GM21515 (cell line): Measurements from ENCODE around the gene XPO4.
"Not testable (repeated sequence)": the region's sequence is repeated elsewhere in the genome, so short reads cannot be mapped to it uniquely, and the experiment has no call there.

ENCODE experiments used
- ATAC-seq: cut with Tn5 transposase; IDR thresholded peaks from one replicate; pipeline ENCODE4 v1.9.1; 2021; ENCODE audit not compliant: unreplicated experiment

The XPO4 gene

DNA sequence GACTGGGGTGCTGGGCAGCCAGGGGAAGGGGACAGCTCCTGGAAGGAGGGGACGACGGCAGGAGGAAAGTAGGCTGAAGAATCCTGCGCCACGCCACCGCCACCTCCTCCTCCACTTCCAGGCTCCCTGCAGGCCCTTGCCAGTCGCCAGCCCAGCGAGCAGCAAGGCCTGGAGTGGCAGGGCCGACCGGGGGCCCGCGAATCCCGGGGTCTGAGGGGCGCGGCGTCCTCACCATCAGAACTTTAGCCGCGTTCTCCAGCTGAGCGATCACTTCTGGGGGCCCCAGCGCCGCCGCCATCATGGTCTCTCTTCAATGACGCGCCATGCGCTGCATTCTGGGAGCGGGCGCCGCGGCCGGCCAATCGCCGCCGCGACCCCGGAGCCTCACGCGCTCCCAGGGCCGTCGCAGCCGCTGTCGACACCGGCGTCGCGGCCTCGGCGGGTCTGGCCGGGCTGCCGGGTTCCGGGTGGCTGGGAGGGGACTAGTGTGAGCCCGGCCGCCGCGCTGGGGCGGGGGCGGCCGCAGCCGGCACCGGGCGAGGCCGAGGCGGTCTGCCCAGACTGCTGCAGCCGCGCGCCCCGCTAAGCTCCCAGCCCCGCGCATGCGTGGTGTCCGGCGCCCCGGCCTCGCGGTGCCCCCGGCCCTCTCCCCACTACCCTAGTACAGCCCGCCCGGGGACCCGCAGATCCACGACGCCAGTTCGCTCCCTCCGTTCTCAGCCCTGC, at the start of gene XPO4:
Gene XPO4, minus strand, starts transcription at position 309 of the 726 bp plus-strand sequence. Its CDS starts 8 bp downstream, at position 301.
- ATAC-seq: peak; percentile 95

DNA sequence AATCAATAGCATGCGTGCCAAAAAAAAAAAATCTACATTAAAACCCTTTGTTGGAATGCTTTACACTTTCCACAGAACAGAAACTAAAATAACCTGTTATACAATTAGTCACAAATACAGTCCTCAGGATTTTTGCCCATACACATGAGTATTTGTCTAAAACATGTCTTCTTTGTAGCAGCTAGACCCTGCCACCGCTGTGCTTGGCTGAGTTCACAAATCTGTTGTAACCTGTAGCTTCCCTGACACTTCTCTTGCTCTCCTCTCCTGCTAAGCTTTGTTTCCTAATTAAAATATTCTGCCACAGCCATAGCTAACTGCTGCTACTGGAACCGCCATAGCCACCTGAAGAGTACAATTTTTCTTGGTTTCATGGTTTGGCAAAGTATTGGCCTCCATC, 45.5 kb upstream of the XPO4 start:
- ATAC-seq: not testable (repeated sequence)

- no peak for ATAC-seq
These were observed 43.4 kb upstream of the XPO4 start for GRCh38 chr13:20945952-20946383.

- no peak for ATAC-seq
These were observed 40.5 kb upstream of the XPO4 start for GRCh38 chr13:20942938-20943559.

DNA sequence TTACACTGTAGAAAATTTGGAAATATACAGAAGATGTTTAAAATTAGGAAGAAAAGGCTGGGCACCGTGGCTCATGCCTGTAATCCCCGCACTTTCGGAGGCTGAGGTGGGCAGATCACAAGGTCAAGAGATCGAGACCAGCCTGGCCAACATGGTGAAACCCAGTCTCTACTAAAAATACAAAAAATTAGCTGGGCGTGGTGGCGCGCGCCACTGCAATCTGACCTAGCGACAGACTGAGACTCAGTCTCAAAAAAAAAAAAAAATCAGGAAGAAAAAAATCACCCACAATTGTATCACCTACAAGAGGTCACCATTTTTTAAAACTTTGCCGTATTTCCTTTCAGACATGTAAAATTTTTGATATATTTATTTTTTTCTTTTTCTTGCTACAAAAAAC, 38.0 kb upstream of the XPO4 start:
- not testable (repeated sequence) for ATAC-seq

- ATAC-seq: no peak
These were observed 37.5 kb upstream of the XPO4 start for GRCh38 chr13:20940083-20940482.

GRCh38 chr13:20939662-20940061, 37.1 kb upstream of the XPO4 start:
- ATAC-seq: no peak

- no peak for ATAC-seq
These were observed 35.8 kb upstream of the XPO4 start for GRCh38 chr13:20938302-20938701.

GRCh38 chr13:20927596-20928257, 25.2 kb upstream of the XPO4 start:
- no peak for ATAC-seq

DNA sequence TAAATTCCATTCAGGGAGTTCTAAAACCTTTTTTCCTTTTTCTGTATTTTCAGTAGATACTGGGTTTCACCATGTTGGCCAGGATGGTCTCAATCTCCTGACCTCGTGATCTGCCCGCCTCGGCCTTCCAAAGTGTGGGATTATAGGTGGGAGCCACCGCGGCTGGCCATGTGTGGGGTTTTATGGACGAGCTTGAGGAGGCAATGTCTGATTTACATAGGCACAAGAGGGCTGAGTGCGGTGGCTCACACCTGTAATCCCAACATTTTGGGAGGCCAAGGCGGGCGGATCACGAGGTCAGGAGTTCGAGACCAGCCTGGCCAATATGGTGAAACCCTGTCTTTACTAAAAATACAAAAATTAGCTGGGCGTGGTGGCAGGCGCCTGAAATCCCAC, 22.8 kb upstream of the XPO4 start:
- not testable (repeated sequence) for ATAC-seq

DNA sequence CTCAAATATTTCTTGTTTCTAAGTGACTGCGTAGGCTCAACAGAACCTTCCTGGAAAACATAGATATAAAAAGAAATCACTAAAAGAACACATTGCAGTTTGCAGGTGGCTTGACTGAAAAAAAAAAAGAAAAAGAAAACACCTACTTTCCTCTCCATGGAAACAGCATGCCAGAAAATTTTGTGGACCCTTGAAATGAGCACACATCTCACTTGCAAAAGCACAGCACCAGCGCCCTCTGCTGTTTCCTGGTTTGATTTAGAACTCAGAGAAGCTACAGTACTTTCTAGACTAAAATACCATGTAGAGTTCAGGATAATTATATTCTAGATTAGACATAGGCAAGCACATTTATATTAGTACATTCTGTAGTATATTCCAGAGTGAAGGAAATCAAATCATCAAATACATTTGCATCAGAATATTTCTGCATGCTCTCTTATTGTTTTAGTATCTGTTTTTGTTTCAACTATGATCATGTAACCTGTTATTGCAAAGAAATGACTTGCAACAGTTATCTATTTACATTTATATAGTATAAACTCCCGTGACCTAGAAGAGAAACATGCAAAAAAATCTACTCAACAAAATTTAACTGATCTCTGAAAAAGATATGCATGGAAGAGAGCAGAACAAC, 22.3 kb upstream of the XPO4 start:
- no peak for ATAC-seq

DNA sequence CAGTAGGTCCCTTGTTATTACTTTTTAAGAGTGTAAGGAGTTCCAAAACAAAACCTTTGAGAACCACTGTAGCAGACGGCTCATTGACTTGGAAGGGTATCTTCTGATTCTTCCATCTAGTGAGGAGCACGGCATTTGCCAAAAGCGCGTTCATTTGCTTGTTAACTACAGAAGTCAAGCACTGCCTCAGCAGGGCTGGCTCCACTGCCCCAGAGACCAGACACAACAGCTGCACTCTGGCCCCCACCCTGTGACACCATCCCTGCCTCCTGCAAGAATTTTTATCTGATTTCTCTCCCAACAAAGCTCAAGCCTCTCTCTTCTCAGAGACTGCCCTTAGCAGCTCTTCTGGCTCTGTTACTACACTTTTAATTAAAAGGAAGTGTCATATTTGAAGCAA, 20.7 kb upstream of the XPO4 start:
- ATAC-seq: no peak

GRCh38 chr13:20921572-20921971, 19.0 kb upstream of the XPO4 start:
- no peak for ATAC-seq

- not testable (repeated sequence) for ATAC-seq
These were observed 13.1 kb upstream of the XPO4 start for GRCh38 chr13:20915676-20916075.

DNA sequence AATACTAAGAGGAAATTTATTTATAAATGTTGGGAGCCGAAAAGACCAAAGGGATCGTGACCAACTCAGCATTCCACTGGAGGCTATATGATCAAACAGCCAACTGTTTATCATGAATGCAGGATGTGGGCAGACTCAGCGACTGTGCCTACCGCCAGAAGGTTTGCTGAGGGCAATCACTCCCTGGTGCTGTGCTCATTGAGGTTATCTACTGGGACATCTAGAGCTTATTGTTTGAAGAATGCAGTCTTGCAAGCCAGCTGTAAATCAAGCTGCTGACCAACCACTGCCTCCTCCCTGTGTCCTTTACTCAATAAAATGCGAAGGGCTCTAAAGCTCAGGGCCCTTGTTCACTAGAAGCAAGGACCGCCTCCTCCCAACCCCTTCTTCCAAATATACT, 8.5 kb upstream of the XPO4 start:
- ATAC-seq: no peak

DNA sequence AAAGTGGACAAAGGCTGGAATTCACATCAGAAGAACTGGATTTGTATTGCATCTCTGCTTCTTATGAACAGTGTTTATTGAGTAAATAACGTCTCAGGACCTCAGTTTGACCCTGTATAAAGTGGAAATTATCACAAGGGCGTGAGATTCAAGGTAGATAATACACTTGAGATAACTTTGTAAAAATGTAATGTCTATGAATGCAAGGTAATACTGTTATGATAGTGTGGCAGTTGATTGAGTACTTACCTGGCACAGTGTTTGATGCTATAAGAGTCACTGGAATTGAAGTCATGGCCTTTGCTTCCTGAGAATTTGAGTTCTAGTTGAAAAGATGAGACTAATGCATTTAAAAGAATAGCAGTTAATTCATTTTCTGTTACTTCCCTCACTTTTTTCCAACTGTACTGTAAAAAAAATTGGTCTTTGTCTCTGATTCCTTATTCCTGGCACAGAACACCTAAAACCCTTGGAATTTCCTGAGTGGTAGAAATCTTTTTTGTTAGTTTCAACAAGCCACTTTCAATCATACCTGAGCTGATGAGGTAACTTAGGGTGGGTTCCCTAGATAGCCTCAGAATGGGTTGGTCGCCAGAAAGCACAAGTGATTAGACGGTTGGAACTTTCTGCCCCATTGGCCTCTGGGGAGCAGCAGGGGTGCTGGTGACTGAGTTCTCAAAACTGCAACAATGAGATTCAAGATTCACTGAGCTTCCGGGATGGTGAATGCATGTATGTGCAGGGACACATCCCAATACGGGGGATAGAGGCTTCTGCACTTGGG, 6.4 kb upstream of the XPO4 start:
- ATAC-seq: no peak

DNA sequence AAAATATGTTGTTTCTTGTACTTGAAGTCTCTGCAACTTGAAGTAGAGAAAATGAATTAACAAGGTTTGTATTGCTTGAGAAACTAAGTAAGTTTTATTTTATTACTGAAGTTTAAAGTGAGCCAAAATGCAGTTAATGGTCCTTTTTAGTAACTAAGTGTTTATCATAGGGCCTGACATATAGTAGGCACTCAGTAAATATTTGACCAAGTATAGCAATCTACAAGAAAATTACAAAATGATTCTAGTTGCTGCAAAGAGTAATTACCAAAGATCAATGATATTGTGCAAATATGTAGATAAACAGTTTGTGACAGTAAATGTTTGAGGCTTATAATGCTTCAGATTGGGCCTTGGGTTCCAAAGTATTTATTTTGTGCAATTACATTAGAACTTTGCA, 2.4 kb upstream of the XPO4 start:
- no peak for ATAC-seq

DNA sequence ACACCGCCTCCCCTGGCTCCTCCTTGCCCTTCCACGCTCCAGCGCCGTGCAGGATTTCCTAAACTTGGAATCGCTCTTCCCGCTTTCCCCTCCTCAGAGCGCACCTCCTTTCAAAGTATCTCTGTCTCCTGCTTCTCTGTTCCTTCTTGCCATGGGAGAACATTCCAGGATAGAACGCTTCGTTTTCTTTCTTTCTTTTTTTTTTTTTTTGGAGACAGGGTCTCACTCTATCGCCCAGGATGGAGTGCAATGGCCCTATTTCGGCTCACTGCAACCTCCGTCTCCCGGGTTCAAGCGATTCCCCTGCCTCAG, 574 bp upstream of the XPO4 start:
- no peak for ATAC-seq

GRCh38 chr13:20901668-20902437, 693 bp downstream of the XPO4 start:
- peak; percentile 32 for ATAC-seq

GRCh38 chr13:20894245-20894644, 8.3 kb downstream of the XPO4 start:
- no peak for ATAC-seq
